NB4 (cell line): ENCODE data around the gene TTYH1.
A peak's percentile ranks its signal among the peaks of the same experiment; 100 is the strongest.

Source experiments
- CTCF ChIP-seq: IDR thresholded peaks from one replicate; pipeline ENCODE4 v1.5.1; 2012; ENCODE audit warnings: low read depth, low read length
- MAX ChIP-seq: IDR thresholded peaks from 2 replicates; pipeline ENCODE4 v1.6.1; 2011; ENCODE audit warnings: low read depth, low read length
- MYC ChIP-seq: IDR thresholded peaks from 2 replicates; pipeline ENCODE4 v1.6.1; 2011; ENCODE audit warnings: low read depth, low read length
- POLR2A ChIP-seq: IDR thresholded peaks from 2 replicates; pipeline ENCODE4 v1.6.1; 2011; ENCODE audit warnings: mild to moderate bottlenecking; ENCODE audit not compliant: insufficient read length; ENCODE audit errors: extremely low read depth

DNA sequence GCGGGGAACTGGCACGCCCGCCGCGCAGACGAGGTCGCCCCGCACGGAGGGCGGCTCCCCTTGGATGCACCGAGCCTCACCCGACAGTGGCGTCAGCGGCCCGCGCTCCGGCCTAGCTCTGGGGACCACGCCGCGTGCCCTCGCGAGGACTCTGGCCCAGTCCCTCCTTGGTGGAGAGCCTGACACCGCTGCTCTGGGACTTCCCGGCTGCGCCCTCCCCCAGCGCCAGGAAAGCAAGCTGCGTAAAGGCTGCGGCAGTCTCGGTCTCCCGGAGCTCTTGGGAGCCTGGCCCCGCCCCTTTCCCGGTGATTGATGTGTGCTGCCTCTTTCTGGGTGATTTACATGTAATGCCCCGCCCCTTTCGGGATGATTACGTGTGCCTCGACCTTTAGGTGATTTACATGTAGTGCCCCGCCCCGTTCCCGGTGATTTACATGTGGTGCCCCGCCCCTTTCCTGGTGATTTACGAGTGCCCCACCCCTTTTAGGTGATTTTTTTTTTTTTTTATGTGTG lies 48.3 kb downstream of the TTYH1 start, which contains the start of gene LENG9:
- TF ChIP-seq CTCF (no peak), POLR2A (peak; percentile 89), MAX (peak; percentile 57), MYC (peak; percentile 62)
